DND-41 (cell line): ENCODE measurements around the gene HLA-A.

Experiments
- CTCF ChIP-seq: IDR thresholded peaks from 2 replicates; pipeline ENCODE4 v1.5.1; 2012; ENCODE audit warnings: borderline replicate concordance, low read length, moderate library complexity, mild to moderate bottlenecking; ENCODE audit not compliant: poor library complexity, severe bottlenecking; ENCODE audit errors: extremely low read depth
- EZH2 ChIP-seq: IDR thresholded peaks from 3 replicates; pipeline ENCODE4 v1.6.1; 2012; ENCODE audit warnings: borderline replicate concordance, low read depth, mild to moderate bottlenecking, moderate library complexity, low read length, inconsistent platforms; ENCODE audit not compliant: severe bottlenecking

GRCh38 chr6:29938746-29939508 is 3.4 kb upstream of the HLA-A start:
- TF ChIP-seq CTCF (no peak), EZH2 (no peak)
